ENCODE data around the gene LRRC25.
"Not testable (repeated sequence)": the region's sequence is repeated elsewhere in the genome, so short reads cannot be mapped to it uniquely, and the experiment has no call there.

The LRRC25 gene

GRCh38 chr19:18379803-18380747 lies 17.3 kb downstream of the LRRC25 start:
- DNase-seq, result no peak

GRCh38 chr19:18377026-18377425 lies 20.4 kb downstream of the LRRC25 start:
- no peak for DNase-seq

- DNase-seq, result peak in 1 of 5 donors; percentile 82
Measured at GRCh38 chr19:18373892-18374629, 23.4 kb downstream of the LRRC25 start.

- no peak for DNase-seq
Measured at GRCh38 chr19:18373407-18373891, 24.0 kb downstream of the LRRC25 start.

GRCh38 chr19:18368504-18369222 lies 28.8 kb downstream of the LRRC25 start:
- DNase-seq, result no peak

- no peak for DNase-seq
Measured at GRCh38 chr19:18366021-18366435, 31.4 kb downstream of the LRRC25 start.

- no peak for DNase-seq
Measured at GRCh38 chr19:18364826-18365528, 32.4 kb downstream of the LRRC25 start.

GRCh38 chr19:18364277-18364825 lies 33.1 kb downstream of the LRRC25 start:
- not testable (repeated sequence) for DNase-seq

- no peak for DNase-seq
Measured at GRCh38 chr19:18363787-18364186, 33.6 kb downstream of the LRRC25 start.

GRCh38 chr19:18362934-18363542 lies 34.4 kb downstream of the LRRC25 start:
- DNase-seq, result no peak

GRCh38 chr19:18361646-18362045 lies 35.8 kb downstream of the LRRC25 start:
- no peak for DNase-seq

GRCh38 chr19:18357041-18357440 lies 40.4 kb downstream of the LRRC25 start:
- DNase-seq, result no peak

- DNase-seq, result not testable (repeated sequence)
Measured at GRCh38 chr19:18354743-18355142, 42.7 kb downstream of the LRRC25 start.

GRCh38 chr19:18353378-18354005 lies 43.9 kb downstream of the LRRC25 start:
- DNase-seq, result no peak

GRCh38 chr19:18351544-18351943 lies 45.9 kb downstream of the LRRC25 start:
- DNase-seq, result no peak

- no peak for DNase-seq
Measured at GRCh38 chr19:18350490-18350889, 46.9 kb downstream of the LRRC25 start.

GRCh38 chr19:18349524-18350128 lies 47.8 kb downstream of the LRRC25 start:
- DNase-seq, result no peak

- DNase-seq, result not testable (repeated sequence)
Measured at GRCh38 chr19:18348818-18349339, 48.5 kb downstream of the LRRC25 start.

- no peak for DNase-seq
Measured at GRCh38 chr19:18348171-18348570, 49.3 kb downstream of the LRRC25 start.

GRCh38 chr19:18346091-18346490 lies 51.3 kb downstream of the LRRC25 start:
- no peak for DNase-seq

Data from T-helper 1 cell (primary cell).